ENCODE data around the gene MREG. TPM values are rescaled to one million over a fixed set of nuclear protein-coding genes. Genes with fewer than 3 reads are reported as not detected.

MREG gene
- total and polyA plus RNA-seq, 12 donors: 3.1 to 14.4 (median 6.3) TPM

GRCh38 chr2:215906458-215906857, 106.9 kb downstream of the MREG start:
- intact Hi-C loops (cut with DNase I): no loop called here
- DNase-seq: no peak
- H3K4me1 ChIP-seq (replicated peaks in 1 of 2): no peaks in the 10 kb centered on the region

GRCh38 chr2:215905691-215906090, 107.7 kb downstream of the MREG start:
- TF ChIP-seq POLR2A (IDR thresholded peaks at IDR 0.05) (no peak), CTCF (IDR thresholded peaks at IDR 0.05) (no peak)
- Histone ChIP-seq H3K27ac (no peak overlapping the region), H3K4me3 (no peak overlapping the region), H3K36me3 (replicated peaks in 1 of 2) (no peaks in the 10 kb centered on the region), H3K4me1 (replicated peaks in 1 of 2) (no peaks in the 10 kb centered on the region), H3K9me3 (replicated peaks in 1 of 3) (no peaks in the 10 kb centered on the region), H3K27me3 (no peaks in the 10 kb centered on the region)
- 63 to 74% (median 70%) methylated on average over 5 of the region's 5 CpGs for WGBS, 4 donors
- no peak for DNase-seq
- intact Hi-C loops (cut with DNase I): no loop called here

More at GRCh38 chr2:215906458-215906857, 106.9 kb downstream of the MREG start:
- Histone ChIP-seq H3K4me3 (no peak overlapping the region), H3K27ac (no peak overlapping the region), H3K27me3 (no peaks in the 10 kb centered on the region), H3K9me3 (replicated peaks in 1 of 3) (no peaks in the 10 kb centered on the region), H3K36me3 (replicated peaks in 1 of 2) (no peaks in the 10 kb centered on the region)
- TF ChIP-seq CTCF (IDR thresholded peaks at IDR 0.05): no peak
- no peak for TF ChIP-seq POLR2A (IDR thresholded peaks at IDR 0.05)

GRCh38 chr2:215904101-215904500, 109.2 kb downstream of the MREG start:
- Histone ChIP-seq H3K27me3 (no peaks in the 10 kb centered on the region), H3K4me3 (no peak overlapping the region), H3K27ac (peak overlapping the region in 1 of 5 donors; percentile 25), H3K36me3 (replicated peaks in 1 of 2) (no peaks in the 10 kb centered on the region), H3K4me1 (replicated peaks in 1 of 2) (no peaks in the 10 kb centered on the region), H3K9me3 (replicated peaks in 1 of 3) (no peaks in the 10 kb centered on the region)
- intact Hi-C loops (cut with DNase I): no loop called here
- no peak for DNase-seq
- WGBS, 4 donors: 64 to 75% (median 68%) methylated on average over 5 of the region's 5 CpGs
- no peak for TF ChIP-seq CTCF (IDR thresholded peaks at IDR 0.05)
- TF ChIP-seq POLR2A (IDR thresholded peaks at IDR 0.05): no peak

GRCh38 chr2:215903203-215903602, 110.1 kb downstream of the MREG start:
- intact Hi-C loops (cut with DNase I): no loop called here
- Histone ChIP-seq H3K36me3 (replicated peaks in 1 of 2) (no peaks in the 10 kb centered on the region), H3K27me3 (no peaks in the 10 kb centered on the region), H3K4me3 (no peak overlapping the region), H3K4me1 (replicated peaks in 1 of 2) (no peaks in the 10 kb centered on the region), H3K9me3 (replicated peaks in 1 of 3) (no peaks in the 10 kb centered on the region), H3K27ac (no peak overlapping the region)
- no peak for DNase-seq
- TF ChIP-seq CTCF (IDR thresholded peaks at IDR 0.05) (no peak), POLR2A (IDR thresholded peaks at IDR 0.05) (no peak)
- WGBS, 4 donors: 66 to 100% (median 84%) methylated on average over 1 of the region's 1 CpG
